Peyer's patch (tissue), 4 donors: ENCODE measurements around the gene ALAS1. TPM values are rescaled to one million over a fixed set of nuclear protein-coding genes. Genes with fewer than 3 reads are reported as not detected.

Experiments
- DNase-seq, 3 donors: peaks; one replicate each; pipeline ENCODE4 v3.0.0-alpha.2; 2017 to 2019
- H3K27ac ChIP-seq, 4 donors: fragments of 200-600 bp; sonication (generic); one replicate each; pipeline ENCODE4 v1.5.1; 2016 to 2019
- H3K27me3 ChIP-seq, 2 donors: fragments of 200-600 bp; sonication (generic); one replicate each; pipeline ENCODE4 v1.5.1; 2019
- H3K36me3 ChIP-seq, 3 donors: fragments of 200-600 bp; sonication (generic); one replicate each; pipeline ENCODE4 v1.5.1; 2016 to 2019
- H3K4me1 ChIP-seq, 4 donors: fragments of 200-600 bp; sonication (generic); one replicate each; pipeline ENCODE4 v1.5.1; 2016 to 2019
- H3K4me3 ChIP-seq, 4 donors: fragments of 200-600 bp; sonication (generic); 1 replicate in 3 of 4; 2 replicates in 1 of 4; pipeline ENCODE4 v1.5.1; 2016 to 2019; ENCODE audit warnings: mild to moderate bottlenecking in 1 of 4
- H3K9me3 ChIP-seq, 4 donors: fragments of 200-600 bp; sonication (generic); one replicate each; pipeline ENCODE4 v1.5.1; 2016 to 2019; ENCODE audit warnings: mild to moderate bottlenecking in 1 of 4
- CTCF ChIP-seq, 6 experiments: fragments of 450-650 bp in 4 of 6; fragments of 200-600 bp in 2 of 6; sonication (generic) in 1 of 6; IDR thresholded peaks; one replicate each; pipeline ENCODE4 v1.5.1; 2017 to 2019; ENCODE audit warnings: antibody characterized with exemption in 6 of 6, mild to moderate bottlenecking in 3 of 6, moderate library complexity in 1 of 6
- POLR2A ChIP-seq, 2 donors: fragments of 450-650 bp; IDR thresholded peaks; one replicate each; pipeline ENCODE4 v1.5.1; 2017; ENCODE audit warnings: antibody characterized with exemption in 2 of 2, mild to moderate bottlenecking in 2 of 2, moderate library complexity in 2 of 2
- total RNA-seq, 4 donors: library from RNA; depleted of rRNA; stranded (reverse); fragments of >200 nt; gene quantifications; one replicate each; pipeline ENCODE4 v1.1.0, GENCODE V29; 2016

ALAS1 gene
- total RNA-seq, 4 donors from 2014 or later, result 73.3 to 92.8 (median 89.8) TPM

GRCh38 chr3:52245322-52246263 lies 47.6 kb downstream of the ALAS1 start, which contains the start of gene PPM1M:
PPM1M (plus strand) TSS chr3:52245759; CDS start chr3:52245825, 66 bp downstream.
- peaks cover 3 to 19% (median 11%) of the 10 kb centered on the region in 4 donors for H3K4me1 ChIP-seq
- H3K36me3 ChIP-seq, result peaks cover 0 to 5% (median 0%) of the 10 kb centered on the region in 3 donors
- DNase-seq, result peak; percentile 53 to 76 (median 72)
- TF ChIP-seq POLR2A (IDR thresholded peaks at IDR 0.05) (peak; percentile 14 to 17), CTCF (IDR thresholded peaks at IDR 0.05) (no peak)
- H3K27ac ChIP-seq, result peak within 1 kb of the TSS; percentile 82 to 90 (median 88)
- H3K27me3 ChIP-seq, result no peaks in the 10 kb centered on the region
- no peaks in the 10 kb centered on the region for H3K9me3 ChIP-seq
- H3K4me3 ChIP-seq, result peak within 1 kb of the TSS; percentile 47 to 77 (median 62)

- Histone ChIP-seq H3K27ac (peak overlapping the region; percentile 82 to 90 (median 88)), H3K36me3 (peaks cover 0 to 12% (median 0%) of the 10 kb centered on the region in 3 donors), H3K27me3 (no peaks in the 10 kb centered on the region), H3K9me3 (no peaks in the 10 kb centered on the region), H3K4me1 (peaks cover 3 to 19% (median 10%) of the 10 kb centered on the region in 4 donors), H3K4me3 (peak overlapping the region; percentile 47 to 77 (median 62))
- DNase-seq, result no peak
- TF ChIP-seq POLR2A (IDR thresholded peaks at IDR 0.05), result no peak
- TF ChIP-seq CTCF (IDR thresholded peaks at IDR 0.05), result no peak
Observed at GRCh38 chr3:52246264-52246620, 48.3 kb downstream of the ALAS1 start.

DNA sequence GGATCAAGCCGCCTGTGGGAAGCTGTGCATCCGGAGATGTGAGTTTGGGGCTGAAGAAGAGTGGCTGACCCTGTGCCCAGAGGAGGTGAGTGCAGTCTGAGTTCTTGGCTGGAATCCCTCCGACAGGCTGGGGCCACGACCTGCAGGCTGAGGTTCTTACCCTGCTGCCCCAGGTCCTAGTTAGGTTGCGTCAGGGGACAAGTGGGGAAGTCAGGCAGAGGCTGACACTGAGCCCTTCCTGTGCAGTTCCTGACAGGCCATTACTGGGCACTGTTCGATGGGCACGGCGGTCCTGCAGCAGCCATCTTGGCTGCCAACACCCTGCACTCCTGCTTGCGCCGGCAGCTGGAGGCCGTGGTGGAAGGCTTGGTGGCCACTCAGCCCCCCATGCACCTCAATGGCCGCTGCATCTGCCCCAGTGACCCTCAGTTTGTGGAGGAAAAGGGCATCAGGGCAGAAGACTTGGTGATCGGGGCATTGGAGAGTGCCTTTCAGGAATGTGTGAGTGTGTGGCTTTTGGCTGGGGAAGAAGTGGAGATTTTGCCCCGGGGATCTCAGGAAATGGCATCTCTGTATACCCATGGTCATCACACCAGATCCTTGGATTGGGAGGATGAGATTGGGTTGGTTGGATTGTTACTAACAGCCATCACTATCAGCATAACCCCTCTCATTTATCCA lies 48.9 kb downstream of the ALAS1 start:
- H3K27ac ChIP-seq, result peak overlapping the region; percentile 82 to 90 (median 88)
- H3K4me1 ChIP-seq, result peaks cover 3 to 19% (median 10%) of the 10 kb centered on the region in 4 donors
- no peaks in the 10 kb centered on the region for H3K9me3 ChIP-seq
- H3K36me3 ChIP-seq, result peaks cover 0 to 18% (median 0%) of the 10 kb centered on the region in 3 donors
- H3K27me3 ChIP-seq, result no peaks in the 10 kb centered on the region
- H3K4me3 ChIP-seq, result peak overlapping the region in 3 of 4 donors; percentile 4 to 77 (median 72)
- DNase-seq, result no peak
- no peak for TF ChIP-seq CTCF (IDR thresholded peaks at IDR 0.05)
- no peak for TF ChIP-seq POLR2A (IDR thresholded peaks at IDR 0.05)

- TF ChIP-seq CTCF (IDR thresholded peaks at IDR 0.05), result no peak
- no peak for TF ChIP-seq POLR2A (IDR thresholded peaks at IDR 0.05)
- H3K9me3 ChIP-seq, result no peaks in the 10 kb centered on the region
- peak overlapping the region in 2 of 4 donors; percentile 90 for H3K27ac ChIP-seq
- H3K4me1 ChIP-seq, result peaks cover 3 to 19% (median 10%) of the 10 kb centered on the region in 4 donors
- H3K4me3 ChIP-seq, result no peak overlapping the region
- H3K36me3 ChIP-seq, result peaks cover 0 to 24% (median 0%) of the 10 kb centered on the region in 3 donors
- DNase-seq, result no peak
- H3K27me3 ChIP-seq, result no peaks in the 10 kb centered on the region
Observed at GRCh38 chr3:52247409-52248164, 49.6 kb downstream of the ALAS1 start.

GRCh38 chr3:52248165-52248541 lies 50.2 kb downstream of the ALAS1 start:
- Histone ChIP-seq H3K27me3 (no peaks in the 10 kb centered on the region), H3K9me3 (no peaks in the 10 kb centered on the region), H3K4me1 (peaks cover 3 to 24% (median 13%) of the 10 kb centered on the region in 4 donors), H3K27ac (no peak overlapping the region), H3K36me3 (peaks cover 0 to 29% (median 0%) of the 10 kb centered on the region in 3 donors), H3K4me3 (no peak overlapping the region)
- DNase-seq, result no peak
- TF ChIP-seq POLR2A (IDR thresholded peaks at IDR 0.05), result no peak
- no peak for TF ChIP-seq CTCF (IDR thresholded peaks at IDR 0.05)
